Fibroblast of mammary gland (primary cell): Measurements from ENCODE around the gene C4orf36.

Experiments used
- DNase-seq: peaks from one replicate; pipeline ENCODE4 v3.0.0-alpha.2; 2010; ENCODE audit warnings: low read depth
- H3K4me3 ChIP-seq: 2 replicates; pipeline ENCODE4 v1.5.1; 2011; ENCODE audit warnings: low read depth, mild to moderate bottlenecking, low read length, moderate library complexity; ENCODE audit not compliant: control insufficient read depth
- TF ChIP-seq, protein P1 (sequence below): conservative IDR thresholded peaks from 2 replicates; pipeline ENCODE4 v1.5.1; 2011; ENCODE audit warnings: low read depth, low read length, inconsistent platforms; ENCODE audit not compliant: control insufficient read depth, insufficient read depth

The C4orf36 gene

DNA sequence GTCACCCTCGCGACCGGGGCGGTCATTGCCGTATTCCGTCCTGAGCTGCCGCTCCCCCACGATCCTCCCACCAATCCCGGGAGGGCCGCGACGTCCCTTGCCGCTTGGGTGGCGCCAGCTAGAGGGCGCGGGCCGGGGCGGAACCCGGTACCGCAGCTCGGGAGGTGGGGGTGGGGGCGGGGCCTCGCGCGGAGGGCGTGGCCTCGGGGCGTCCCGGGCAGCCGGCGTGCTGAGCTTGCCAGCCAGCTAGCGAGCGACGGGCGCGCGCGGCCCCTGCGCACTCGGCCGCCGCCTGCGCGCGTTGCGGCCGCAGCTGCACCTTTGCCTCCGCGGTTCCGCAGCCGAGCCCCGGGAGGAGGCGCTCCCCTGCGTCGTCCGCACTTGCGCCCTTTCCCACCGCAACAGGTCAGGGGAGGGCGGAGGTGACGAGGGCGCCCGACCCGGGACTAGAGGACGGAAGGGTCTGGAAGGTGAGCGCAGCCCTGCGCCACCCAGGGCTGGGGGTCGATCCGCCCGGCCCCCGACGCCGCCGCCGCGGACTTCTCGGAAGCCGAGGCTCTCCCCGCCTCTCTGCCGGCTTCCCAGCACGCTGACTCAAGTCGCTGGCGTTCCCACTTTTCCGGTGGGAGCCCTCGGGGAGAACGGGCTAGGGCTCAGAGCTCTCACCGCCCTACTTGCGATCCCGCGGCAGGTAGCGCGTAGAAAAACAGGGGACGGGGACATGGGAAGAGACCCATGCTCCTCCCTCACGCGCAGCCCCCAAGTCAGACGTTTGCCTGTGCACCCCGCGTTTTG, 42.7 kb upstream of the C4orf36 start, which contains the start of gene AFF1:
Gene AFF1 (plus strand): TSS at position 241 of the 795 bp plus-strand sequence. CDS start 13,523 bp downstream, outside the sequence.
- TF ChIP-seq, protein P1, sequence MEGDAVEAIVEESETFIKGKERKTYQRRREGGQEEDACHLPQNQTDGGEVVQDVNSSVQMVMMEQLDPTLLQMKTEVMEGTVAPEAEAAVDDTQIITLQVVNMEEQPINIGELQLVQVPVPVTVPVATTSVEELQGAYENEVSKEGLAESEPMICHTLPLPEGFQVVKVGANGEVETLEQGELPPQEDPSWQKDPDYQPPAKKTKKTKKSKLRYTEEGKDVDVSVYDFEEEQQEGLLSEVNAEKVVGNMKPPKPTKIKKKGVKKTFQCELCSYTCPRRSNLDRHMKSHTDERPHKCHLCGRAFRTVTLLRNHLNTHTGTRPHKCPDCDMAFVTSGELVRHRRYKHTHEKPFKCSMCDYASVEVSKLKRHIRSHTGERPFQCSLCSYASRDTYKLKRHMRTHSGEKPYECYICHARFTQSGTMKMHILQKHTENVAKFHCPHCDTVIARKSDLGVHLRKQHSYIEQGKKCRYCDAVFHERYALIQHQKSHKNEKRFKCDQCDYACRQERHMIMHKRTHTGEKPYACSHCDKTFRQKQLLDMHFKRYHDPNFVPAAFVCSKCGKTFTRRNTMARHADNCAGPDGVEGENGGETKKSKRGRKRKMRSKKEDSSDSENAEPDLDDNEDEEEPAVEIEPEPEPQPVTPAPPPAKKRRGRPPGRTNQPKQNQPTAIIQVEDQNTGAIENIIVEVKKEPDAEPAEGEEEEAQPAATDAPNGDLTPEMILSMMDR = no peak
- peak; percentile 84 for DNase-seq
- peak within 1 kb of the TSS; percentile 84 for H3K4me3 ChIP-seq

DNA sequence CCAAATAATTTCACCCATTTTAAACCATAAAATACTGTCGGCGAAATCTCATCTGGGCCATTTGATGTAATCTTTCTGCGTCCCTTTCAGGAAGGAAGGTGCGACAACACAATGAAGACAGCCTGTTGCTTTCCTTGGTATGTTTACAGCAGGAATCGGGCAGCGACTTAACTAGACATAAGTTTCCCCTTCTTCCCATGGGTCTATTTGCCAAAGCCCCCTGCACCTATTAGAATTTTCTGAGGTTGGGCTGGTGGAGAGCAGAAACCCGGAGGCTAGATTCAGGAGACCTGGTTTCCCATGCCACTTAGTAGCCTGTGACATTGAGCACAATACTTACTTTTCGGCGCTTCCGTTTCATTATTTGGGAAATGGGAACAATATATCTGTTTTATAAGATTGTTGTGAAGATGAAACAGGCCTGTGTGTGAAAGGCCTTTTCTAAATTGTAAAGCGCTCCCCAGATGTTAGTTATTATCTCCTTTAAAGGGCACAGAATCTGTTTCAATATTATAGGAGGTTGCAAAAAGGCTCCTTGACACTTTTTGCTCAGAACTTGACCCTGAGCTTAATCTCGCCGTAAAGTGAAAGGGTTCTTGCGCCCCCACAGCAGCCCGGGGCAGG, 42.0 kb upstream of the C4orf36 start:
- H3K4me3 ChIP-seq = peak overlapping the region; percentile 59
- no peak for DNase-seq
- TF ChIP-seq, protein P1 = no peak

DNA sequence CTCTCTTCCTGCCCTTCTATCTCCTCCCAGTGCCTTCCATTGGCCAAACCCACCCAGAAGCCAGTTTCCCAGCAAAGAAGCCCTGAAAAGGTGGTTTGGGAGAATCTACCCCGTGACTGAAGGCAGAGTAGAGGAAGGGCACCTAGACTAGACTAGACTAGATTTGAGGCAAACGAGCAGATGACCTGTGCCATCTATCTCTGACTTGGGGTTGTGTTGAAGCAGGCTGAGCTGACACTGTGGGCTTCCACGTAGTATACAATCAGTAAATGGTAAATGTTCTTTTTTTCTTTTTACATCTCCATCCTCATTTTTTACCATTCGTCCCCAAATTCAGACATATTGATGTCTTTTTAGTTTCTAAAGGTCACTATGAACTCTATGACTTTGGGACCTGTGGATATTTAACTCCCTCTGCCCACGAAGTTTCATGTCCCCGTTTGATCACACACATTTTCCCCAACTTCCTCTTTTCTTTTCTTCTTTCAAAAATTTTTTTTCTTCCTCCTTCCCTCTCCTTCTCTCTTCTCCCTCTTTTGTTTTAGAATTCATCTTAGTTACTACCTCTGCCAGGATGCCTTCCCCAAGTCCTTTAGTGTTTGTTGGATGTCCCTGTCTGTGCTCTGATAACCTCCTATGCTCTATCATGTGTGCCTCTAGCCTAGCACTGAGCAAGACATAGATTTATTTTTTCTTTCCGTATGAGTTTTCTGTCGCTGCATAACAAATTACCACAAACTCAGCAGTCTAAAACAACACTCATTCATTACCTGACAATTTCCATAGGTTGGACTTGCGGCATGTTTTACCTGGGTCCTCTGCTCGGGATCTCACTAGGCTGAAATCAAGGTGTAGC, 36.4 kb upstream of the C4orf36 start:
- DNase-seq = no peak
- TF ChIP-seq, protein P1 = no peak
- H3K4me3 ChIP-seq = no peak overlapping the region

DNA sequence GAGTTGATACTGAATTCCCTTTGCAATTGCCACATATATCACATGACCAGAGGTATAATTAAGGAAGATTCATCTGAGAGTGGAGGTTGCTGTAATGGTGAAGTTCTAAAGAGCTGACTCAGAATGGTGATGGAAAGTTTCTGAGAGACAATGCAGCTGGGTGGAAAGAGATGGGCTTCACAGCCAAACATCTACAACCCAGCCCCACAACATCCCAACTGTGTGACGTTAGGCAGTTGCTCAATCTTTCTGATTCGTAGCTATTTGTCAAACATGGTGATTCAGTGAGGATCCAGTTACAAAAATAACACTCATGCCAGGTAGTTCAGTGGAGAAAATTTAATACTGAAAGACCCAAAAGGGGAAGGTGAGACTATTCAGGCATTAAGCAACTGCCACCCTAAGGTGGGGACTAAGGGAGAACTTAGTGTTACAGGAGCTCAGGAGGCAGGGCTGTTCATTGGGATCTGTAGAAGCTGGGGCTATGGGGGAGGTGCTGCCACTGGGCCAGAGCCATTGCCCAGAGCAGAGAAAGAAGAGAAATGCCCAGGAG, 35.7 kb upstream of the C4orf36 start:
- TF ChIP-seq, protein P1 = no peak
- H3K4me3 ChIP-seq = no peak overlapping the region
- peak; percentile 100 for DNase-seq

DNA sequence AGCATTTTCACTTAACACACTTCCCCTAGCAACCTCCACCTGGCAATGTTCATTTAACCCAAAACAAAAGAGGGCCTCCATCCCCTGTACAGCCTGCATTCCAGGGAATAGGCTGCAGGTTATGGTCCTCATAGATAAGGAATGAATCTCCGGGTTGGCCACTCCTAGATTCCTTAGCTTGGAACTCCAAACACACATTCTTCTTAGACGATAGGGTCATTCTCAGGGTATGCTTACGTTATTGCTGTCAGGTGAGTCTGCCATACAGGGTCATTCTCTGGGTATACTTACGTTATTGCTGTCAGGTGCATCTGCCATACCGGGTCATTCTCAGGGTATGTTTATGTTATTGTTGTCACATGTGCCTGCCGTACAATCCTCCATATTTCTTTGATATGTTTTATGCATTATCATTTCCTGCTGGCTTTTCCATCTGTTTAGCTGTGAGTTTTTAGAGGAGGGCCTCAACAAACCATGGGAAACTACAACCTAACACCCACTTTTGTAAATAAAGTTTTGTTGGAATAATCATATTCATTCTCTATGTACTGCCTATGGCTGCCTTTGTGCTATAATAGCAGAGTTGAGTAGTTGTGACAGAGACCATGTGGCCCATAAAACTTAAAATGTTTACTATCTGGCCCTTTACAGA, 34.3 kb upstream of the C4orf36 start:
- TF ChIP-seq, protein P1 = no peak
- H3K4me3 ChIP-seq = no peak overlapping the region
- DNase-seq = no peak

DNA sequence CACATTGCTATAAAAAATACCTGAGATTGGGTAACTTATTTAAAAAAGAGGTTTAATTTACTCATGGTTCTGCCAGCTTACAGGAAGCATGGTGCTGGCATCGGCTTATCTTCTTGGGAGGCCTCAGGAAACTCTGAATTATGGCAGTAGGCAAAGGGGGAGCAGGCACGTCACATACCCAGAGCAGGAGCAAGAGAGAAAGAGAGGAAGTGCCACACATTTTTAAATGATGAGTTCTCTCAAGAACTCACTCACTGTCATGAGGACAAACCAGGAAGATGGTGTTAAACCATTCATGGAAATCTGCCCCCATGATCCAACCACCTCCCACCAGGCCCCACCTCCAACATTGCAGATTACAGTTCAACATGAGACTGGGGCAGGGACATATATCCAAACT, 32.6 kb upstream of the C4orf36 start:
- H3K4me3 ChIP-seq = no peak overlapping the region
- TF ChIP-seq, protein P1 = no peak
- DNase-seq = peak; percentile 76
